ENCODE results near the gene MYH6.
A peak's percentile ranks its signal among the peaks of the same experiment; 100 is the strongest.
"Not testable (repeated sequence)": the region's sequence is repeated elsewhere in the genome, so short reads cannot be mapped to it uniquely, and the experiment has no call there.

Gene MYH6

GRCh38 chr14:23413681-23414080, 5.6 kb upstream of the MYH6 start:
- DNase-seq: no peak

GRCh38 chr14:23411563-23412525, 3.8 kb upstream of the MYH6 start:
- DNase-seq: no peak

DNA sequence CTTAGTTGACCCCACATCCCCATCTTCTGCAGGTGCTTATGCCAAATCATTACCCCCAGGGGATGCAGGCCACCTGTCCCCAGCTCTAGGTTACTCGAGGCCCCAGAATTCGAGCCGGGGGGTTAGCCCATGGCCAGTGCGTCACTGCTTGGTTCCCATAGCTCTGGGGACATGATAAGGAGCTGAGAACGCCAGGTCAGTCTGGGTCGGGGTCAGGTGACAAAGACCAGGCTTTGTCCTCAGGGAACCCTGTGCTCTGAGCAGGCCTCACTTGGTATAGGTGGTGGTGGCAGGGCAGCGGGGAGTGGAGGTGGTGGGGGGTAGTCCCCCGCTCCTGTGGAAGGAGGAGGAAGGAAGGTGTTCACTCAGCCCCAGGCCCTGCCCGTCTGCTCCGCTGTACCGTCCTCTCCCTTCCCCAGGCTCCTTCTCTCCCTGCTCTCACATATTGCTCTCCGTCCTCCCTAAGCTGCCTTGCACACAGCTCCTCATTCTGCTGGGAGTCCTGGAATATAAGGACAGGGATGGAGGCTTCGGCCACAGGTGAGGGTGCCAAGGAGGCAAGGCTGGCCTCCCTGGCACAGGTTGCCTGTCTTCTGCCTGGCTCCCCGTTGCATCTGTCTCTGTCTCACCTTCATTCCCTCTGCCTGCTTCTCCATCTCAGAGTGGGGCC, 2.0 kb upstream of the MYH6 start:
- DNase-seq: no peak

GRCh38 chr14:23409475-23409874, 1.4 kb upstream of the MYH6 start:
- DNase-seq: peak in 1 of 5 experiments; percentile 11

GRCh38 chr14:23408307-23408630, 196 bp upstream of the MYH6 start:
- no peak for DNase-seq

DNA sequence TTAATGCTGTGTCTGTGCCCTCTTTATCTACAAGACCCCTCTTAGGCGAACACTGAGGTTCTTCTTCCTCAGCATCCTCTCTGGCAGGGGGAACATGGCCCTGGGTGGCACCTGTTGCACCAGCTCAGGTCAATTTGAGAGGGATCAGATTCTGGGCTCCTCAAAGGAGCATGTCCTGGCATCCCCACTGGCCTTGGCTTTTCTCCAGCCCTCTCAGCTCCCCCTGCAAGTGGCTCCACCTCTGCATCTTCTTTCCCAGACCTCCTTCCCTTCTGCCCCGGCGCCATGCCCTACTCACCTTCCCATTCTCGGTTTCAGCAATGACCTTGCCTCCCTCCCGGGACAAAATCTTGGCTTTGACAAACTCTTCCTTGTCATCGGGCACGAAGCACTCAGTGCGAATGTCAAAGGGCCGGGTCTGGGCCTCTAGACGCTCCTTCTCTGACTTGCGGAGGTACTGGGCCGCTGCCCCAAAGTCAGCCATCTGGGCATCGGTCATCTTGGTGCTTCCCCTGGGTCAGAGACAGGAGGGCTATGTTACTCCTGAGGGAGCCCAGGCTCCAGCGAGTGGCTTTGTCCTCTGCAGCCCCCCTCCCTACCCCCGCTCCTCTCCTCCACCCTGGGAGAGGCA, 1.2 kb downstream of the MYH6 start:
- DNase-seq: no peak

GRCh38 chr14:23406244-23406643, 1.8 kb downstream of the MYH6 start:
- no peak for DNase-seq

GRCh38 chr14:23405516-23406025, 2.5 kb downstream of the MYH6 start:
- no peak for DNase-seq

DNA sequence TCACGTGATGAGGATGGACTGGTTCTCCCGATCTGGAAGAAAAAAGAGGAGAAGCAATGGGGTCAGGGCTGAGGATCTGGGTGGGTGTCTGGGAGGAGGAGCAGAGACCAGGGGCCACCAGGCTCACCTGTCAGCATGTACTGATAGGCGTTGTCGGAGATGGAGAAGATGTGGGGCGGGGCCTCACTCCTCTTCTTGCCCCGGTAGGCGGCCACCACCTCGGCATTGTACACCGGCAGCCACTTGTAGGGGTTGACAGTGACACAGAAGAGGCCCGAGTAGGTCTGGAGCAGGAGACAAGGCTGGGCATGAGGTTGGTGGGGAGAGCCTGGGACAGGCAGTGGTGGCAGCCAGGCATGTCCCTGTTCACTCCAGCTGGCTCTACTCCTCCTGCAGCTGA, 3.0 kb downstream of the MYH6 start:
- DNase-seq: no peak

DNA sequence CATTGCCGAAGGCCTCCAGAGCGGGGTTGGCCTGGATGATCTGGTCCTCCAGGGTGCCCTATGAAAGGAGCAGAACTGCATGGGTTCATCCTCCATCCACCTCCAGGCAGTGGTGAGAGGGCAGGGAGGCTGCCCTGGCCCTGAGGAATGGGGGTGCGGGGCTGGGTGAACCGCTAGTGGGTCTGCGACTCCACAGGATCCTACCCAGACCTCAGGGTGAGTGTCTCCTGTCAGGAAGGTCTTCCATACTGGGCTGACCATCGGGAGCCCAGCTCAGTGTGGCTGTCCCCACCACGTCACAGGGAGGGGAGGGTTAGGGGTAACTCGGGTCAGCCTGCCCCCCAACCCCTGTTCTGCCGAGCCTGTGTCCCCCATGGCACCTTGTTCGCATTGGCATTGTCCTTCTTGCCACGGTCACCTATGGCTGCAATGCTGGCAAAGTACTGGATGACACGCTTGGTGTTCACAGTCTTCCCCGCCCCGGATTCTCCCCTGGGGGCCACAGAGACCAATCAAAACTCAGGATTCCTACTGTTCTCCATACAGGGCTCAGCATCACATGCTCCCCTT, 3.7 kb downstream of the MYH6 start:
- no peak for DNase-seq

DNA sequence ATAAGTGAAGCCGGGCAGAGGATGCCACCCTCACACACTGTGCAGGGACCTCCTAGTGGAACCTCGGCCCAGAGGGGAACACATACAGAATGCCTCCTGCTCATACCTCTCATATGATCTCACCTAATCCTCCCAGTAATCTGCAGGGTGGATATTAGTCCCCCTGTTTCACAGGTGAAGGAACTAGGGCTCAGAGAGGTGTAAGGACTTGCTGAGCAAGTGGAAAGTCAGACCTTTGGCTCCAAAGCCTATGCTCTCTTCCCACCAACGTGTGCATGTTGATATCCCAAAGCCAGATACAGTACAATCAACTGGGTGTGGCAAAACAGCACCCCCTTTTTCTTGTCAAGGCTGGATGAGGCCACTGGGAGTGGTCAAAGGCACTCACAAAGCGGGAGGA, 4.2 kb downstream of the MYH6 start:
- no peak for DNase-seq

- no peak for DNase-seq
Measured at GRCh38 chr14:23403139-23403438, 5.0 kb downstream of the MYH6 start.

DNA sequence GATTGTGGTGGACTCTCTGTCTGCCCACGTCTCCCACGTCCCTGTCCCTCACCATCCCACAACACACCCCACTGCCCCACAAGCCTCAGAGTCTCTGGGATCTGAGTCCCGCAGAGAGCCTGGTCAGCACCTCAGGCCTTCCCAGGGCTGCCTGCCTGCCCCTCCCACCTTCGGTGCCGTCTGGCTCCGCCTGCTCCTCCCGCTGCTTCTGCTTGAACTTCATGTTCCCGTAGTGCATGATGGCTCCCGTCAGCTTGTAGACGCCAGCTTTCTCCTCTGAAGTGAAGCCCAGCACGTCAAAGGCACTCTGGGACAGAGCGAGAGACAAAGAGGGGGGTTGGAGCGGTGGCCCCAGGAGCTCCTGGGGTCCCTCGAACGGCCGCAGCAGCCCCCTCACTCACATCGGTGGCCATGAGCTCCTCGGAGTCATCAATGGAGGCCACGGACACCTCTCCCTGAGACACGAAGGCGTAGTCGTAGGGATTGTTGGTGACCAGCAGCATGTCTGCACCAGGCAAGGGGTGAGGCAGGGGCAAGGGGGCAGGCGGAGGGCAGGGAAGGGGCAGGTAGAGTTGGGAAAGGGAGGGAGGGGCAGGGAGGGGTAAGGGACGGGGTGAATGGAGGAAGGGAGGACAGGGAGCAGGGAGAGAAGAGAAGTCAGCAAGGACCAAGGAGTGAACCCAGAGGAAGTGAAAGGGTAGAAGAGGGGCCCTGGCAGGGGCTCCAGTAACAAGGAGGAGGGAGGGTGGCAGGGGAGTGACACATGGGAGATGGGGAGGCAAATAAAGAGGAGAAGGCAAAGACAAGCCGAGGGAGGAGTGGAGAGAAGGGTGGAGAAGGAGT, 5.6 kb downstream of the MYH6 start:
- no peak for DNase-seq

DNA sequence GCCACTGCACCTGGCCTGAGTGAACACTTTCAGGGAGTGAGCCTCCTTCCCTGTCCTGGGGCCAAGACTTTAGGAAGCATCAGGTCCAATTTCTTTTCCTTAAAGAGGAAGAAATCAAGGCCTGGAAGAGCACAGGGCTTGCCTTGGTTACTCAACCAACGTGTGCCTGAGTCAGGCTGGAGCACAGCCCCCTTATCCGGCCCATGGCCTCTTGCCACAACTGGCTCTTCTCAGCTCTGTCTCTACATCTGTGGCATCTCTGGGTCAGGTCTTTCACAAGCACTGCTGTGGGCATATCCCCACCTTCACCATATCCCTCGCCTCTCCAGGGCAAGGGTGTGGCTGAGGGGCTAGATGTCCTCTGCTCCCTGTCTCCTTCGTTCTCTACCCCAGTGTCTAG, 6.8 kb downstream of the MYH6 start:
- no peak for DNase-seq

- not testable (repeated sequence) for DNase-seq
Measured at GRCh38 chr14:23400496-23401149, 7.5 kb downstream of the MYH6 start.

DNA sequence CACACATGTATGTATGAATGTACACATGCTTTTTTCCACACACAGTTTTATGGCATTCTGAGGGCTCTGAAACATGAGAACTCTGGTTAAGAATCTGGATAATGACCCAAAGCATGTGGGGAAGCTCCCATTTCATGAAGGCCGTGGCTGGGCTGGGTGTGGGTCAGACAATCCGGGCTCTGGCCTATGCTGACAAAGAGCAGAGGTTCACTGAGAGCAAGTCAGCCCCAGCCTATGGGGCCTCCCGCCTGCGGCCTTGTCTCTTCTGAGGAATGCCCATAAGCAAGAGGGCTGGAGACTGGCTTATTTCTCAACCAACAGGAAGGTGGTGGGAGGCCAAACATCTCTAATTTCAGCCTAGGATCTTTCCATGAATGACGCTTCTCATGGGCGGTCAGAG, 8.5 kb downstream of the MYH6 start:
- DNase-seq: no peak

DNA sequence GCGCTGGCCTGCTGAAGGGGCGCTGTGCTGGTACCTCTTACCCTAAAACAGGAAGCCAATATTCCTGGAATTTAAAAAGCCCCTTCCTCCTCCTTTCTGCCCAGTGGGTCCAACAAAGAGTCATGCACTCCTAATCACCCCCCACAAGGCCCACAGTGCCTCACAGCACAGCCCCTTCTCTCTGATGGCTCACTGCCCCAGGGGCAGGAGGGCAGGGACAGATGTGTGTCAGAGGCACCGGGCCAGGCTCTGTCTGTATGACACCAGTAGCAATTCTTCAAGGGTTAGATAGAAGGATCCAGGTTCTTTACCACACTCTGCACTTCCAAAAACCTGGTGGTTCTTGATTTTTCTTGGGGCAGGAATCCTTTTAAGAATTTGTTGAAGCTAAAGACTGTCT, 8.9 kb downstream of the MYH6 start:
- DNase-seq: no peak

DNA sequence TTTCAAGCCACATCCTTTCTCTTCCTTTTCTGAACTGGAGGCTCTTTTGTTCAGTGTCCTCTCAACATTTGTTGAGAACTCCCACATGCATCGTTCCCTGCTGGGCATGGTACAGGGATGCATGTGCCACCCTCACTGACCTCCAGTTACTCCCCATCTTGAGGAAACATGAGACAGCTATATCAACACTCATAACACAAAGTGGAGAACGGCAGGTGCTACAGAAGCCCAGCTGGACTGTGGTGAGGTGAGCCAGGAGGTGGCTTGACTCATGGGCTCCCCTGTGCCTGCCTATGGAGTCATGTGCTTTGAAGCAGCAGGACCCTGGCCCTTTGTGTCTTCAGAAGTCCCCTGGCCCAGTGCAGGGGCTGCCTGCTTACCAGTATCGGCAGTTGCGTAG, 9.7 kb downstream of the MYH6 start:
- no peak for DNase-seq

- no peak for DNase-seq
Measured at GRCh38 chr14:23396781-23397407, 11.2 kb downstream of the MYH6 start.

- no peak for DNase-seq
Measured at GRCh38 chr14:23396126-23396525, 11.9 kb downstream of the MYH6 start.

GRCh38 chr14:23392613-23393012, 15.5 kb downstream of the MYH6 start:
- DNase-seq: no peak

Data from T-helper 2 cell (primary cell).